Retinal pigment epithelial cell (primary cell): Measurements from ENCODE around the gene ZPBP2.
"Not testable (repeated sequence)": the region's sequence is repeated elsewhere in the genome, so short reads cannot be mapped to it uniquely, and the experiment has no call there.

Experiments used
- DNase-seq: peaks from one replicate; pipeline ENCODE4 v3.0.0-alpha.2; 2010; ENCODE audit warnings: low read depth
- H3K4me3 ChIP-seq: 2 replicates; pipeline ENCODE4 v1.5.1; 2011; ENCODE audit warnings: mild to moderate bottlenecking, low read length, control low read depth, moderate library complexity
- CTCF ChIP-seq: conservative IDR thresholded peaks from 2 replicates; pipeline ENCODE4 v1.5.1; 2011; ENCODE audit warnings: low read depth, low read length, control low read depth, inconsistent platforms

The ZPBP2 gene

GRCh38 chr17:39838784-39839183, 29.2 kb upstream of the ZPBP2 start:
- no peak for DNase-seq
- no peak for TF ChIP-seq CTCF
- H3K4me3 ChIP-seq: no peak overlapping the region

- no peak overlapping the region for H3K4me3 ChIP-seq
- TF ChIP-seq CTCF: no peak
- DNase-seq: no peak
These were observed 26.8 kb upstream of the ZPBP2 start for GRCh38 chr17:39841134-39841683.

GRCh38 chr17:39845052-39845846, 22.8 kb upstream of the ZPBP2 start:
- H3K4me3 ChIP-seq: no peak overlapping the region
- DNase-seq: no peak
- TF ChIP-seq CTCF: no peak

GRCh38 chr17:39846205-39846604, 21.8 kb upstream of the ZPBP2 start:
- no peak for DNase-seq
- H3K4me3 ChIP-seq: no peak overlapping the region
- no peak for TF ChIP-seq CTCF

DNA sequence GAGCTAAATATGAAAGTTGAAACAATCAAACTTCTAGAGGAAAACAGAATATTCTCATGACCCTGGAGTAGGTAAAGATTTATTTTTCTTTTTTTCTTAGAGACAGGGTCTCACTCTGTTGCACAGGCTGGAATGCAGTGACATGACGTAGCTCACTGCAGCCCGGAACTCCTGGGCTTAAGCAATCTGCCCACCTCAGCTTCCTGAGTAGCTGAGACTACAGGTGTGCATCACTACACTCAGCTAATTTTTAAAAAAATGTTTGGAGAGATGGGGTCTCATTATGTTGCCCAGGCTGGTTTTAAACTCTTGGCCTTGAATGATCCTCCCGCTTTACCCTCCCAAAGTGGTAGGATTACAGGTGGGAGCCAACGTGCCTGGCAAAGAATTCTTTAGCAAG, 19.4 kb upstream of the ZPBP2 start:
- no peak for TF ChIP-seq CTCF
- no peak for DNase-seq
- no peak overlapping the region for H3K4me3 ChIP-seq

- DNase-seq, H3K4me3 ChIP-seq: not testable (repeated sequence)
These were observed 17.8 kb upstream of the ZPBP2 start for GRCh38 chr17:39850186-39850585.

DNA sequence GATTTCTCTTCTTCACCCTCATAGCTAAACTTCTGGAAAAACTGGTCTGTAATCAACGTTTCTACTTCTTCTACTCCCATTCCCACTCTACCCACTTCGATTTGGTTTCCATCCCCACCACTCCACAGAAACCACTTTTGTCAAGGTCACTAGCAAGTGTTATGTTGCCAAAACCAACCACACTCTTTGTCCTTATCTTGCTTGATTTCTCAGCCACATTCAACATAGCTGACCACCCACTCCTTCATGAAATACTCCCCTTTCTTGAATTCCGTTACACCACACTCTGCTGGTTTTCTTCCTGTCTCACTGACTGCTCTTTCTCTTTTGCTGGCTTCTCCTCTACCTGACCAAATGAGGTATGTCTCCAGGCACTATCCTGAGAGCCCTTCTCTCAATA, 15.8 kb upstream of the ZPBP2 start:
- H3K4me3 ChIP-seq: no peak overlapping the region
- TF ChIP-seq CTCF: no peak
- no peak for DNase-seq
